Measurements from ENCODE around the gene FAM13B. TPM values are rescaled to one million over a fixed set of nuclear protein-coding genes. Genes with fewer than 3 reads are reported as not detected.
A peak's percentile ranks its signal among the peaks of the same experiment; 100 is the strongest.

Gene FAM13B
- polyA plus RNA-seq, 2 of the 4 experiments (the other 2 are of a cell fraction): 14.9 to 15.1 TPM

DNA sequence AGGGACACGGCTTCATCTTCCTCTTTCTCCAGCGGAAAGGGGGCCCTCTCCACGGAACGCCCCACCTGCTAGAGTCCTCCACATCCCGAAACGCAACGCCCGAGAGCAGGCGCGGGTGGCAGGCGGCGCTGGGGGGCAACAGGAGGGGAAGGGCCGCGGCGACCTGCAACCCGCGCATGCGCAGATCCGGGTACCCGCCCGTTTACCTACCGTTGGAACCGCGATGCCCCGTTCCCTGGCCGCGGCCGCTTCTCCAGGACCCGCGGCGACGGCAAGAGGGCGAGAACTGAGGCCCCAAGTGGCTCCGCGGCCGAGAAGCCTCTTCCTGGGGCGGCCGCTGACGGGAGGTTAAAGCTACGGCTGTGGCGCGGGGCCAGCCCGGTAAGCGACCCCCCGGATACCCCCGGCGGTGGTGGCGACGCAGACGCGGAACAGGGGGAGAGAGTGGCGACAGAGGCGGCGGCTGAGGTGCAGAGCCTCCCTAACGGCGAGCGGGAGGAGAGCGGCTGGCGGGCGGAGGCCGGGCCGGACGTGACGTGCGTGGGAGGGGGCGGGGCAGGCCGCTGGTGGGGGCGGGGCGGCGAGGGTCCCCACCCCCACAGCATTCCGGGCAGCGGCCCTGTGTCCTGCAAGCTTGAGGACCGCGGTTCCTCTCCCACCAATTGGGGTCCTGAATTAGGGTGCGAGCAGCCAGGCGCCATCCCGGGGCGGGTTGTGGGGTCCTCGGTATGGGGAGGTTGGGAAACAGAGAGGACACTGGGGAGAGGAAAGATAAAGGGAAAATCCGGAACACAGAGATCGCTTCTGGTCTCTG lies at the start of gene FAM13B (continued):
- TF ChIP-seq JUN (IDR thresholded peaks at IDR 0.05) (peak; percentile 86 to 96), USF2 (IDR thresholded peaks at IDR 0.05) (no peak), PHF8 (IDR thresholded peaks at IDR 0.05; ENCODE audit: borderline replicate concordance, low read depth) (peak; percentile 83), HOXB5 (CRISPR knock-in tag; IDR thresholded peaks at IDR 0.05) (no peak), SMC3 (IDR thresholded peaks at IDR 0.05) (no peak; the same call in 2 of the 3 replicates), FOSB (CRISPR knock-in tag; IDR thresholded peaks at IDR 0.05) (no peak), ATOH8 (CRISPR knock-in tag; IDR thresholded peaks at IDR 0.05; ENCODE audit: low read depth) (no peak), MAZ (IDR thresholded peaks at IDR 0.05; ENCODE audit: borderline replicate concordance, low read depth, low read length) (no peak), TP53 (CRISPR knock-in tag; IDR thresholded peaks at IDR 0.05) (no peak), RCOR1 (IDR thresholded peaks at IDR 0.05; ENCODE audit: low read depth, low read length) (no peak), SREBF2 (IDR thresholded peaks at IDR 0.05) (no peak), CEBPB (IDR thresholded peaks at IDR 0.05) (no peak), RFX5 (IDR thresholded peaks at IDR 0.05) (no peak), KDM1A (IDR thresholded peaks at IDR 0.05; ENCODE audit: low read depth) (no peak)
- TF ChIP-seq, protein P1, sequence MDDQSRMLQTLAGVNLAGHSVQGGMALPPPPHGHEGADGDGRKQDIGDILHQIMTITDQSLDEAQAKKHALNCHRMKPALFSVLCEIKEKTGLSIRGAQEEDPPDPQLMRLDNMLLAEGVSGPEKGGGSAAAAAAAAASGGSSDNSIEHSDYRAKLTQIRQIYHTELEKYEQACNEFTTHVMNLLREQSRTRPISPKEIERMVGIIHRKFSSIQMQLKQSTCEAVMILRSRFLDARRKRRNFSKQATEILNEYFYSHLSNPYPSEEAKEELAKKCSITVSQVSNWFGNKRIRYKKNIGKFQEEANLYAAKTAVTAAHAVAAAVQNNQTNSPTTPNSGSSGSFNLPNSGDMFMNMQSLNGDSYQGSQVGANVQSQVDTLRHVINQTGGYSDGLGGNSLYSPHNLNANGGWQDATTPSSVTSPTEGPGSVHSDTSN (IDR thresholded peaks at IDR 0.05): no peak

GRCh38 chr5:138082033-138082432 lies 49.2 kb upstream of the FAM13B start:
- 72% methylated on average over 4 of the region's 4 CpGs for WGBS (ENCODE audit: missing lambda C conversion rate)
- no peak for TF ChIP-seq ZFP36 (IDR thresholded peaks at IDR 0.05; ENCODE audit: borderline replicate concordance, partially characterized antibody)
- no peak for TF ChIP-seq RNF2 (IDR thresholded peaks at IDR 0.05; ENCODE audit: borderline replicate concordance, low read depth)
- no peak for TF ChIP-seq TFCP2L1 (CRISPR knock-in tag; IDR thresholded peaks at IDR 0.05)
- TF ChIP-seq CHD2 (IDR thresholded peaks at IDR 0.05; ENCODE audit: low read length, partially characterized antibody): no peak
- no peak for TF ChIP-seq CEBPB (IDR thresholded peaks at IDR 0.05)
- no peak for TF ChIP-seq ELK1 (IDR thresholded peaks at IDR 0.05; ENCODE audit: low read depth, low read length)
- no peak for TF ChIP-seq ZC3H11A (IDR thresholded peaks at IDR 0.05)
- no peak for TF ChIP-seq RCOR1 (IDR thresholded peaks at IDR 0.05; ENCODE audit: low read depth, low read length)
- no peak for TF ChIP-seq KDM5A (IDR thresholded peaks at IDR 0.05)
- TF ChIP-seq MYC (IDR thresholded peaks at IDR 0.05; ENCODE audit: borderline replicate concordance, low read length): no peak
- TF ChIP-seq USF2 (IDR thresholded peaks at IDR 0.05): no peak
- TF ChIP-seq MAX (IDR thresholded peaks at IDR 0.05): no peak
- no peak for TF ChIP-seq HOXB5 (CRISPR knock-in tag; IDR thresholded peaks at IDR 0.05)
- Histone ChIP-seq H3K9me3 (no peaks in the 10 kb centered on the region), H3K4me1 (no peaks in the 10 kb centered on the region), H3K4me3 (no peak overlapping the region), H3K4me2 (no peak overlapping the region), H3K27ac (no peak overlapping the region)
- DNase-seq (ENCODE audit: low read depth in 1 of 2, low spot score in 1 of 2) (no peak), ATAC-seq (no peak), FAIRE-seq (no peak)
- POLR2A ChIA-PET: no interaction called here
- CTCF ChIA-PET: interaction anchor here (1.0 to 17.5 kb wide), 10 partner anchors 8 to 452 kb away, joined by 3 to 291 read pairs (median 5); no protein-coding TSS in a partner anchor

Data from A549 (cell line).